Measurements from ENCODE around the gene LRRC71.

The LRRC71 gene

DNA sequence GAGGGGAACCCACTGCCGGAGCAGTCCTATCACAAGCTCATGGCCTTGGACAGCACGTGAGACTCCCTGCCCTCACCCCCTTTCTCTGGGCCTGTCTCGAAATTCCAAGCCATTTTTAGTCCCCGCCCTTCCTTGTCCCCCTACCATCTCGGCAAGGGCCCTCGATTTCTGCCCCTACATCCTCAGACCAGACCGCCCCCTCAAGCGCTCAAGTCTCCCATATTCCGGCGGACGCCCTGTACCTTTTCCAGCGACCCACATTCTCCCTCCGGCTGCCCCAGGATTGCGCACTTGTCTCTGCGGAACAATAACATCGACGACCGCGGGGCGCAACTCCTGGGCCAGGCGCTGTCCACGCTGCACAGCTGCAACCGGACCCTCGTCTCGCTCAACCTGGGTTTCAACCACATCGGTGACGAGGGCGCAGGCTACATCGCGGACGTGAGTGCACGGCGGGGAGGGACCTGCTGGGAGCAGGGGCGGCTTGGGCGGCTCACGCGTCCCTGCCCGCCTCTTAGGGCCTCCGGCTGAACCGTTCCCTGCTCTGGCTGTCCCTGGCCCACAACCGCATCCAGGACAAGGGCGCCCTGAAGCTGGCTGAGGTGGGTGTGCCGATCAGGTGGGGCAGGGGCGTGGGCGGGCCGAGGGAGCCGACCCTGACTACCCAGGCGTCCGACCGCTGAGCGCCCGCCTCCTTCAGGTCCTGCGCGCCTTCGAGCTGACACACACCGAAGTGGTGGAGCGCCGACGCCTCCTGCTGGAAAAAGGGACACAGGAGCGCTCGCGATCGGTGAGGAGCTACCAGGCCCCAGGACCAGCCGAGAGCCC, 7.0 kb downstream of the LRRC71 start:
- no peak for DNase-seq (ENCODE audit: low read depth)

DNA sequence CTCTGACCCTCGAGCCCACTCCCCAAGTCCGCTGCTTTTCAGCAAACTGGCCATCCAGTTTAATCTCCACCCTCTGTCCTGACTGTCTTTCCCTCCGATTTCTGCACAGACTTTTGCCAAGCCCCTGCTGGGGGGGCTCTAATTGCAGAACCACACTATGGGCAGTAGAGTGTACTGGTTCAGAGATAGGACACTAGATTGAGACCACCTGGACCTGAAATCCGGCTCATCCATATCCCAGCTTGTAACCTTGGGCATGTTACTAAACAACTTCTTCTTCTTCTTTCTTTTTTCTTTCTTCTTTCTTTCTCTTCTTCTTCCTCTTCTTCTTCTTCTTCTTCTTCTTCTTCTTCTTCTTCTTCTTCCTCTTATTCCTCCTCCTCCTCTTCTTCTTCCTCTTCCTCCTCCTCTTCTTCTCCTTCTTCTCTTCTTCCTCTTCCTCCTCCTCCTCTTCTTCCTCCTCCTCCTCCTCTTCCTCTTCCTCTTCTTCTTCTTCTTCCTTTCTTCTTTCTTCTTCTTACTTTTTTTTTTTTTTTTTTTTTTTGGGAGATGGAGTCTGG, 7.7 kb downstream of the LRRC71 start:
- DNase-seq (ENCODE audit: low read depth) = no peak

GRCh38 chr1:156929596-156930238, 9.3 kb downstream of the LRRC71 start:
- DNase-seq (ENCODE audit: low read depth) = no peak

DNA sequence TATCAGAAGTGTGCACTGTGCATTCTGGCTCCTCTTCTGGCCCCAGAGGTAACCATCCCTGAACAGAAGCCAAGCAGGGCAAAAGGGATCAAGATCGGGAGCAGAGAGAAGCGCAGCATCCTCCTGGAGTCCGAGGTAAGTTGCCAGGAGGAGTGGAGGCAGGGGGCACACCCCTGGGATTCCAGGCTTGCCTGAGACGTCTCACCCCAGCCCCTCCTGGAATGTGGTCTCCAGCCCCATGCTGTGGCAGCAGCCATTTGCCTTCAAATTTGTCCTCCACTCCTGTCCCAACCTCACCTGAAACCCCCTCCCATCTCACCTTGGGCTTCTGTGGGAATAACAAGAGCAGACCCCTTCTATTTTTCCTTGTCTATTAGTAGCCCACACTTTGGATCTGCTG, 10.1 kb downstream of the LRRC71 start:
- DNase-seq (ENCODE audit: low read depth) = no peak

- no peak for DNase-seq (ENCODE audit: low read depth)
Observed at GRCh38 chr1:156931211-156931952, 10.9 kb downstream of the LRRC71 start.

GRCh38 chr1:156931974-156932710, 11.7 kb downstream of the LRRC71 start:
- no peak for DNase-seq (ENCODE audit: low read depth)

- no peak for DNase-seq (ENCODE audit: low read depth)
Observed at GRCh38 chr1:156933136-156933535, 12.7 kb downstream of the LRRC71 start.

- no peak for DNase-seq (ENCODE audit: low read depth)
Observed at GRCh38 chr1:156935505-156936128, 15.2 kb downstream of the LRRC71 start.

- no peak for DNase-seq (ENCODE audit: low read depth)
Observed at GRCh38 chr1:156936191-156936590, 15.8 kb downstream of the LRRC71 start.

GRCh38 chr1:156936721-156937220, 16.3 kb downstream of the LRRC71 start:
- DNase-seq (ENCODE audit: low read depth) = no peak

DNA sequence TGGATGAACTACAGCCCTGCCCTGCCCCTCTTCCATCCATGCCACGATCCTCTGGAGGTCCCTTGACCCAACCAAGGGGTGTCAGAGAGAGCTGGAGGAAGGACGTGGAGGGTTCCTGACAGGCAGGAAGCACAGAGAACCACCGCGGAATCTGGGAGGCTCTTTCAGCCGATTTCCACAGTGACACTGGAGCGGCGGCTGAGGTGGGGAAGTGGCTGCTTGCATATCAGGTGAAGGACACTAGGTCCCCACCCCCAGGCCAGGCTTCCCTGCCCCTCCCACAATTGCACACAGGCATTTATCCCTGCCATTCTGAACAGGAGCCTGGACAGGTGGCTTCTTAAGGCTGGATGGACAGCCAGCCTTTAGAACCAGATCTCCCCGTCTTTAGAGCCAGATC, 17.5 kb downstream of the LRRC71 start:
- DNase-seq (ENCODE audit: low read depth) = no peak

GRCh38 chr1:156938813-156939212, 18.4 kb downstream of the LRRC71 start:
- no peak for DNase-seq (ENCODE audit: low read depth)

GRCh38 chr1:156939786-156940334, 19.4 kb downstream of the LRRC71 start:
- no peak for DNase-seq (ENCODE audit: low read depth)

- DNase-seq (ENCODE audit: low read depth) = no peak
Observed at GRCh38 chr1:156941675-156942074, 21.2 kb downstream of the LRRC71 start.

- DNase-seq (ENCODE audit: low read depth) = no peak
Observed at GRCh38 chr1:156942176-156942575, 21.7 kb downstream of the LRRC71 start.

- DNase-seq (ENCODE audit: low read depth) = no peak
Observed at GRCh38 chr1:156942576-156942975, 22.1 kb downstream of the LRRC71 start.

DNA sequence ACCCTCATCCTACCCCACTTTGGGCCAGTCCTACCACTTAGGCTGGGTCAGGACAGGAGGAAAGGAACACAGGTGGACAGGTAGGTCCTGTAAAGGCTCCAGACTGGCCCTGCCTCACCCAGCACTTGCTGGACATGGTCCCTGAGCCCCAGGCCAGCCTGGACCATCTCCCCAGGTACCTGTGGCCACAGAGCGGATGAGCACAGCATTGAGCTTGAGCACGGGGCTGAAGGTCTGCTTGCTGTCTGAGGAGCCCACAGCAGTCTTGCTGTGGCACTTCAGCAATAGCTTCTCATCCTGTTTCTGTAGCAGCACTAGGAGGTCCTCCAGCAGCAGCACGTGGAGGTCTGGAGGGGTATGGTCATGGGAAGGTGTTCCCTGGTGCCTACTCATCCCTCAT, 23.3 kb downstream of the LRRC71 start:
- DNase-seq (ENCODE audit: low read depth) = no peak

DNA sequence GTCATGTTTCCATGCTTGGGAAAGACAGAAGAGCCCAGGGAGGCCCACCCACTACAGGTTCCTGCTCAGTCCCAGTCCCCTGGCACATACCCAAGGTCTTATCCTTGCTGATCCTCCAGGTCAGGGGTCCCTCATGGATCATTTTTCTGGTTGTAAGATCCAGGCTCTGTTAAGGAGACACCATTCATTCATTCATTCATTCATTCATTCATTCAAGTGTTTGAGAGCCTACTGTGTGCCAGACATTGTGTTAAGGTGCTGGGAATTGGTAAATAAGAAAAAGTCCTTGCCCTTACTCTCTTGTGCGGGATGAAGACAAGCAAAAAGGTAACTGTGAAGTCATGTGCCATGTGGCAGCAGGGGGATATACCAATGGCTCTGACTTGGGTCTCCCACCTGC, 23.8 kb downstream of the LRRC71 start:
- no peak for DNase-seq (ENCODE audit: low read depth)

- no peak for DNase-seq (ENCODE audit: low read depth)
Observed at GRCh38 chr1:156944848-156945247, 24.4 kb downstream of the LRRC71 start.

- no peak for DNase-seq (ENCODE audit: low read depth)
Observed at GRCh38 chr1:156945881-156946661, 25.6 kb downstream of the LRRC71 start.
